SK-N-SH (cell line): Measurements from ENCODE around the gene CA4.
"Not testable (repeated sequence)": the region's sequence is repeated elsewhere in the genome, so short reads cannot be mapped to it uniquely, and the experiment has no call there.

Experiments
- CTCF ChIP-seq: fragments of 200-600 bp; sonication (generic); IDR thresholded peaks from 2 replicates; pipeline ENCODE4 v1.6.1; 2017; ENCODE audit warnings: antibody characterized with exemption, mild to moderate bottlenecking, moderate library complexity
- MXI1 ChIP-seq: IDR thresholded peaks from 2 replicates; pipeline ENCODE4 v1.6.1; 2012; ENCODE audit warnings: mild to moderate bottlenecking, low read depth, low read length, improper control_type of control experiment
- NRF1 ChIP-seq: IDR thresholded peaks from 2 replicates; pipeline ENCODE4 v1.6.1; 2012; ENCODE audit warnings: low read depth, mild to moderate bottlenecking, low read length
- RAD21 ChIP-seq: IDR thresholded peaks from 2 replicates; pipeline ENCODE4 v1.6.1; 2012; ENCODE audit warnings: mild to moderate bottlenecking, low read length
- RCOR1 ChIP-seq: fragments of 150-350 bp; IDR thresholded peaks from 2 replicates; pipeline ENCODE4 v1.6.1; 2017; ENCODE audit warnings: antibody characterized with exemption, low read length
- TAF1 ChIP-seq: IDR thresholded peaks from 2 replicates; pipeline ENCODE4 v1.6.1; 2012; ENCODE audit warnings: low read depth, mild to moderate bottlenecking, low read length, moderate library complexity, borderline replicate concordance

GRCh38 chr17:60102015-60102631 lies 47.6 kb upstream of the CA4 start:
- TF ChIP-seq NRF1, CTCF, TAF1, RCOR1, RAD21, MXI1: not testable (repeated sequence)
